Renal pelvis (tissue), 4 donors: ENCODE measurements around the gene ALOX12. TPM values are rescaled to one million over a fixed set of nuclear protein-coding genes. Genes with fewer than 3 reads are reported as not detected.

ENCODE experiments used
- DNase-seq: peaks from one replicate; pipeline ENCODE4 v3.0.0-alpha.2; 2013
- polyA plus RNA-seq, 3 donors: library from polyadenylated mRNA; unstranded; fragments of 120-200 nt; gene quantifications; one replicate each; pipeline ENCODE4 v1.2.1, GENCODE V29; 2013; ENCODE audit not compliant: insufficient read length in 3 of 3

ALOX12 gene
- polyA plus RNA-seq, 3 donors: 1.6 to 3.7 (median 2.8) TPM

DNA sequence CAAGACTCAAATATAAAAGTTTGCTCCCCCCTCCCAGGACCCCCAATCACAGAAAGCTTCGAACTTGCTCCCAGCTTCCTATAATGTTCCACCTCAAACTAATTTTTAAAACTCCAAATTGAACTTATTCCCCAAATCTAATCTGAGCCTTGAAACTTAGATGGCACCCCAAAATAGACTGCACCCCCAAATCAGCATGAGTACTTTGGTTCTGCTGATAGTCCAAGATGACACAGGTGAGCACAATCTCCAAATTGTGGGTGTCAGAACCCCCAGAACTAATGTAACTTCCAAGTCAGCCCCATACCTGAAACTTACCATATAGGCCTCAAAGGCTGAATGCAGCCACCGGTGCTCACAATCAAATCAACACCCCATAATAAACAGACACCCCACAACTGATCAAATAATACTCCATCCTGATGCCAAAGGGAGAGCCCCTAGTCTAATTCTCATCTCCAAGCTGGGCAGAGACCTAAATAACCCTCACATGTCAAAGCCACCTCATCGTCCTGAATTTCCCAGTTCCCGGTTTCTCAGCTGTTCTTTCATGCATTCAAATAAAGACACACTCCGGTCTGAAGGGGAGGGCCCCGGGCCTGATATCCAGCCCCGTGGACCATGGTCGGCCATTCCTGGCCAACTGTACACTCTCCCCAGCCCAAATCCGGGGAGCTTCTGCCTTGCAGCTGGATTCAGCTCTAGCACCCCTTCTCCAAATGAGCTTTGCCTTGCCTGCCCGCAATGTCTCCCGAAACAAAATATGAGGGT is 25.2 kb downstream of the ALOX12 start:
- DNase-seq: no peak

DNA sequence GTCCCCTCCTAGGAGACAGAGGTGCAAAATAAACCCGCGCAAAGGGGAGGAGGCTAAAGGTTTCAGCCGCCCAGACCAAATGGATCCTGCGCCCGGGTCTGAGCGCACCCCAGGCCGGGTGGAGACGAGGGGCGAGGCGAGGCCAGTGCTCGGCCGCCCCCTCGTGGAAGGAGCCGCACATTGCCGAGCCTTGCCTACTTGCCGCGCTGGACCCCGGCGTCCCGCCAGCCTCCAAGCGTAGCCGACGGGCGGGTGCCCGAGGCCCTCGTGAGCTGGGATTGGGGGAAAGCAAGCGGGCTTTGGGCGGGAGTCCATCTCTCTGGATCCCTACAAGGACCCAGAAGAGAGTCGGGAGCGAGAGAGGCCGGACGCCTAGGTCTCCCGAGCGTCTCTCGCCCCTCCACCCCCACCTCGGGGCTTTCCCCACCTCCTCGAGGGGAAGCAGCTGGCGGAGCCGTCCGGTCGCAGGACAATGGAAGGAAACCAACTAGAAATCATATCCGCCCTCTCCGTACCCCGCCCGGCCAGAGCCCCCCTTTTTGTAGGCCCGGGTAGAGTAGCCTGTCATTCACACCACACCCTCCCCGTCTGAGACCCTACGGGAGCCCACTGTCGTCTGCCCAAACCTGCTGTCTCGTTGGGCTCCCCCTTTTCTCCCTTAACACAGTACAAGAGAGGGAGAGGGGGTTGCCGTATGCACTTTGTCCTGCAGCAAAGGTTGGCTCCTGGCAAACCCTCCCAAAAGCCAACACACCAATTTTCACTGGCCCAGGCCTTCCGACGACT is 26.3 kb downstream of the ALOX12 start:
- DNase-seq: no peak

DNA sequence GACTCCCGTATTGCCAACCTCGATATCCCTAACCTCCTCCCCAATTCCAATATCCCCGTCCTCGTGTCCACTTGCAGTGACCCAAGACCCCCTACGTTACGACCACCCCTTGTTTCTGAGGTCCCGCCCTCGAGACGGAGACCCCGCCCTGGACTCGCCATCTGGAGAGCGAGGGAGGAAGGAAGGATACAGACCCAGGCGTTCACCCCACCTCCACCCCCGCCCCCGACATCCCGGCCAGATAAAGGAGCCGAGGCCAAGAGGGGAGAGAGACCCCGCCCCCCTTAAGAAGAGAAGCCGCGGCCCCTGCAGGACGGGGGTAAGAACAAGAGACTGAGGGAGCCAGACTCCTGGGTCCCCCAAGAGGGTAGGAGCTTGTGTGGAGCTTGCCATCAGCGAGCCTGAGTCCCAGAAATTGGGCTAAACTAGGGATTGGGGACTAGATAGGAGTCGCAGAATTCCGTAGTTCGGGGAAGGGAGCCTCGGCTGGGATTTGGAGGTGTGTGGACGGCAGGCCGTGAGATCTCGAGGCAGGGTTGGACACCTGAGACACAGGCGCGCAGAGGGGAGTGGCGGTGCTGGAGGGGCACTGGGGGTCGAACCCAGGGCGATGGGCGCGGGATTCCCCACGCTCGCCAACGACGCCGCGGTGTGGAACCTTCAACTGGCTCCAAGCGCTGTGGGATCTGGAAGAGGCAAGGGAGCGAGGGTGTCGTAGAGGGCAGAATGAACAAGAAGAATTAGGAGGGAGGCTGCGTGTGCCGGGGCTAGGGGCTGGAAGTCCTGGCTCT is 27.1 kb downstream of the ALOX12 start, which contains the start of gene BCL6B:
BCL6B (plus strand) TSS at position 270 of the 791 bp plus-strand sequence. CDS start 622 bp downstream, outside the sequence.
- DNase-seq: no peak

DNA sequence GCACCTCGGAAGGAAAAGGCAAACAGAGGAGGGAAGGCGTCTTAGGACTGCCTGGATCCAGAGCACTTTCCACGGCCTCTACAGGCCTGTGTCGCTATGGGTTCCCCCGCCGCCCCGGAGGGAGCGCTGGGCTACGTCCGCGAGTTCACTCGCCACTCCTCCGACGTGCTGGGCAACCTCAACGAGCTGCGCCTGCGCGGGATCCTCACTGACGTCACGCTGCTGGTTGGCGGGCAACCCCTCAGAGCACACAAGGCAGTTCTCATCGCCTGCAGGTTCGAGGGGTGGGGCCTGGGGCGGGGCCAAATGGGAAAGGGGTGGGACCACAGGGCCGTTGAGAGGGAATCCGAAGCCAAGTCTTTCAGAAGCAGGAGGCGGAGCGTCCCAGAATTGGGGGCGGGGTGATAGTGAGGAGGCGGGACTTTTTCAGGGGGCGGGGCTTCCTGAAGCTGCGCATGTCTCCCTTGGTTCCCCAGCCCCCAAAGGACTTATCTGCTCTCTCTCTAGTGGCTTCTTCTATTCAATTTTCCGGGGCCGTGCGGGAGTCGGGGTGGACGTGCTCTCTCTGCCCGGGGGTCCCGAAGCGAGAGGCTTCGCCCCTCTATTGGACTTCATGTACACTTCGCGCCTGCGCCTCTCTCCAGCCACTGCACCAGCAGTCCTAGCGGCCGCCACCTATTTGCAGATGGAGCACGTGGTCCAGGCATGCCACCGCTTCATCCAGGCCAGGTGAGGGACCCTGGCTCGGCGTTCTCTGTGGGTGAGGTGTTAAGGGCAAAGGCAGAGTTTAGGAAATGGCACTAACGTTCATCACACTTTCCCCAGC is 27.9 kb downstream of the ALOX12 start:
- DNase-seq: no peak

DNA sequence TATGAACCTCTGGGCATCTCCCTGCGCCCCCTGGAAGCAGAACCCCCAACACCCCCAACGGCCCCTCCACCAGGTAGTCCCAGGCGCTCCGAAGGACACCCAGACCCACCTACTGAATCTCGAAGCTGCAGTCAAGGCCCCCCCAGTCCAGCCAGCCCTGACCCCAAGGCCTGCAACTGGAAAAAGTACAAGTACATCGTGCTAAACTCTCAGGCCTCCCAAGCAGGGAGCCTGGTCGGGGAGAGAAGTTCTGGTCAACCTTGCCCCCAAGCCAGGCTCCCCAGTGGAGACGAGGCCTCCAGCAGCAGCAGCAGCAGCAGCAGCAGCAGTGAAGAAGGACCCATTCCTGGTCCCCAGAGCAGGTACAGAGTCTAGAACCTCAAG is 28.5 kb downstream of the ALOX12 start:
- DNase-seq: no peak

DNA sequence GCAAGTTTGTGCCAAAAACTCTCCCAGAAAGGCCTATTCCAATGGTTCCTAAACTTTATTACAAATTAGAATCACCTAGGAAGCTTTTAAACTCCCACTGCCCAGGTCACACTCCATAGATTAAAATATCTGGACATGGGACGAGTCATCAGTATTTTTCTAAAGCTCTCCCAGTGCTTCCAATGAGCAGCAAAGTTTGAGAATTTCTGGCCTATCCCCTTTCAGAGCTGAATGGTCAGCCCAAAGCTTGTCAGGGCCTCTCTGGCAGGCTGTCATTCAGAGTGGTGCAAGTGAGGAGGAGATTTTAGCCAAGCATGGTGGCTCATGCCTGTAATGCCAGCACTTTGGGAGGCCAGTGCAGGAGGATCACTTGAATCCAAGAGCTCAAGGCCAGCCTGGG is 29.4 kb downstream of the ALOX12 start:
- no peak for DNase-seq

DNA sequence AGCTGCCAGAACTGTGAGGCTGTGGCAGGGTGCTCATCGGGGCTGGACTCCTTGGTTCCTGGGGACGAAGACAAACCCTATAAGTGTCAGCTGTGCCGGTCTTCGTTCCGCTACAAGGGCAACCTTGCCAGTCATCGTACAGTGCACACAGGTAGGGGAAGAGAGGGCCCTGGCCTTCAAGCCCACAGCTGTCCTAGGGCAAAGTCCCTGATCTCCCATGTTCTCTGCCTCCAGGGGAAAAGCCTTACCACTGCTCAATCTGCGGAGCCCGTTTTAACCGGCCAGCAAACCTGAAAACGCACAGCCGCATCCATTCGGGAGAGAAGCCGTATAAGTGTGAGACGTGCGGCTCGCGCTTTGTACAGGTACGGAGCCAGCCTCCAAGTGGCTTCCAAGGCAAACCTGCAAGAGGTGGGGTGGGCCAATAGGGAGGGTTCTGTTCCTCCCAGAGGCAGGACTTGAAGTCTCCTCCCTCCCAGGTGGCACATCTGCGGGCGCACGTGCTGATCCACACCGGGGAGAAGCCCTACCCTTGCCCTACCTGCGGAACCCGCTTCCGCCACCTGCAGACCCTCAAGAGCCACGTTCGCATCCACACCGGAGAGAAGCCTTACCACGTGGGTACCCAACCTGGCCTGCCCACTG is 30.7 kb downstream of the ALOX12 start:
- no peak for DNase-seq

DNA sequence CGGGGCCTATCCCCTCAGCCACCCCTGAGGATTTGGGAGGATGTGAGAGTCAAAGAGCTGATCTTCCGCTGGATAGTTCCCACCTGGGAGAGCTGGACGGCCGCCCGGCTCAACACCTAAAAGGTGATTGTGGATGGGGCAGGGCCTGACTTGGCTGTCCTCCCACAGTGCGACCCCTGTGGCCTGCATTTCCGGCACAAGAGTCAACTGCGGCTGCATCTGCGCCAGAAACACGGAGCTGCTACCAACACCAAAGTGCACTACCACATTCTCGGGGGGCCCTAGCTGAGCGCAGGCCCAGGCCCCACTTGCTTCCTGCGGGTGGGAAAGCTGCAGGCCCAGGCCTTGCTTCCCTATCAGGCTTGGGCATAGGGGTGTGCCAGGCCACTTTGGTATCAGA is 31.5 kb downstream of the ALOX12 start:
- no peak for DNase-seq

DNA sequence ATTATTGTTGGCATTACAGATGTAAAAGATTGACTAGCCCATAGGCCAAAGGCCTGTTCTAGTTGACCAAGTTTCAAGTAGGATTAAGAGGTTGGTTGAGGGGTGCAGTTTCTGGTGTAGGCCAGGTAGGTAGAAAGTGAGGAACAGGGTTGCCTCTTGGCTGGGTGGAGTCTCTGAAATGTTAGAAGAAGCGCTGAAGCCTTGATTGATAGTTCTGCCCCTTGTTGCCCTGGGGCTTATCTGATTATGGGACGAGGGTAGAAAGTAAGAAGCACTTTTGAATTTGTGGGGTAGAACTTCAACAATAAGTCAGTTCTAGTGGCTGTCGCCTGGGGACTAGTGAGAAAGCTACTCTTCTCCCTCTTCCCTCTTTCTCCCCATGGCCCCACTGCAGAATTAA is 33.2 kb downstream of the ALOX12 start:
- no peak for DNase-seq

DNA sequence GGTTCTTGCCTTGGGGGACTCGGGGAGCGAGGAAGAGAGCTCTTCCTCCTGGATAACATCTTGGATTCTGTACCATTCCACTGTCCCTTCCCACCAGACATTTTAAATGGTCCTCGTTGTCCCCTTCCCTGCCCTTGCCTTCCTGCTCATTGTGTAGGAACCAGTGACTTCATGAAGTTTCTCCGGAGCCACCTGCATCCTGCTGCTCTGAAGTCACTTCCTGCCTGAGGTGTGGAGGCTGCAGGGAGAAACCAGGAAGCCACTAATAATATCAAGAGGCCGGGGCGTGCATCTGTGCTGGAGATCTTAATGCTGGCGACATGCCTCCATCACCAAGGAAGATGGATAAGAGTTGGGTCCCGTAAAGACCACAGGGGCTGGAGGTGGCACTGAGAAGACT is 33.8 kb downstream of the ALOX12 start:
- no peak for DNase-seq

DNA sequence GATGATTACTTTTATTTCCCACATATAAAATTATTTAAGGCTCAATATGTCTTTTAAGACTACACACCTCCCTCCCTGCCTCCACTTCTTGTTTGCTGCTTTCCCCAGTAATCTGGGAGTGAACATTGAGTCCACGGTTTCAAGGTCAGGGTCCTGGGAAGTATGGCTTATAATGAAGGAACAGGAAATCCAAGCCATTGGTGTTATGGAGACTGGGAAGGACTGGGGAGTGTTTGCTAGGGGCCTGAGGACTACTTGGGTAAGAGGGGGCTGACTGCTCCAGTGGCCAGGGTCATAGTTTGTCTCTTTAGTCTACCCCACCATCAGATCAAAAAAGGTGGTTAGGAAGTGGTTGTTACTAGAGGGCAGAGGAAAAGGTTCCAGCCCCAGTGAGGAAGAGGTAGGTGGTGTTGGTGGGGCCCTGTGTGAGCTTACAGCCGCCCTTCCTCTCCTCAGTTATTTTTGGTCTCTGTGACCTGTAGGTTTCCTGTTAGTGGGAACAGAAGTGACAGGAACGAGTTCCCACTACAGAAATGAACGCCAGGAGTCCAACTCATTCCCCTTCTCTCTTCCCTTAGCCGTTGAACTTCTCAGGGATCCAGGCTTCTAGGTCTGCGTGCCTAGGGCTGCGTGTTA is 39.2 kb downstream of the ALOX12 start:
- DNase-seq: no peak

DNA sequence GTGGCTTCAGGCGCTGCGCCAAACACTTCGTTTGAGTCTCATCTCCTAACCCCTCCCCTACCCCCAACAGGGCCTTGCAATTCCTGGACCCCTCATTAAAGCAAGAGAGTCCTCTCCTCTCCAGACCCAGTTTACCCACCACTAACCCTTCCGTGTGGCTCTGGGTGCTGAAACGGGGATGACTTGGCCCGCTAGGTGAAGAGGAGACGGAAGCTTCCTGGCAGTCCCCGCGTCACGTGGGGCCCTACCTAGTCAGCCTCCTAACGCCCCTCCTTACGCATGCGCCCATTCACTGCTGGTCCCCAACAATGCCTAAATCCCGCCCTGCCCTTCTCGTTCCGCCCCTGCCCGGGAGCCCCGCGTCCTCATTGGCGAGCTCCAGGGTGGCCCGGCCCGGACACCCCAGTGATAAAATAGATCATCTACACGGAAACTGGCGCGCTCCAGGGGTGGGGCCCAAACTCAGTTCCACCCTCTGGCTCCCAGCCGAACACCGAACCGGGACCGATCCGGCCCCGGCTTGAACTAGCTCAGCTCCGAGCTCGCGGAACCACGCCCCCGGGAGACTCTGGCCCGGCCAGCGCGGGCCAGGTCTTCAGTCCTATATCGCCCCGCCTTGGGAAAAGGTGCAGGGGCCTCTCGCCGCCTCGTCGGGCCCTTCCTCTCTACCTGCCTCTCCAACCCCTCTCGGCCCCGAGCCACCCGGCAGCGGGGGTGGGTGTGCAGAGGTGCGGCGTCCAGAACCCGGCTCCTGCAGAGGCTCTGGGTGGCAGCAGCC is 39.9 kb downstream of the ALOX12 start, which contains the start of gene SLC16A13:
SLC16A13 (plus strand) TSS at position 425 of the 778 bp plus-strand sequence. CDS start 368 bp downstream, outside the sequence.
- DNase-seq: peak; percentile 94

DNA sequence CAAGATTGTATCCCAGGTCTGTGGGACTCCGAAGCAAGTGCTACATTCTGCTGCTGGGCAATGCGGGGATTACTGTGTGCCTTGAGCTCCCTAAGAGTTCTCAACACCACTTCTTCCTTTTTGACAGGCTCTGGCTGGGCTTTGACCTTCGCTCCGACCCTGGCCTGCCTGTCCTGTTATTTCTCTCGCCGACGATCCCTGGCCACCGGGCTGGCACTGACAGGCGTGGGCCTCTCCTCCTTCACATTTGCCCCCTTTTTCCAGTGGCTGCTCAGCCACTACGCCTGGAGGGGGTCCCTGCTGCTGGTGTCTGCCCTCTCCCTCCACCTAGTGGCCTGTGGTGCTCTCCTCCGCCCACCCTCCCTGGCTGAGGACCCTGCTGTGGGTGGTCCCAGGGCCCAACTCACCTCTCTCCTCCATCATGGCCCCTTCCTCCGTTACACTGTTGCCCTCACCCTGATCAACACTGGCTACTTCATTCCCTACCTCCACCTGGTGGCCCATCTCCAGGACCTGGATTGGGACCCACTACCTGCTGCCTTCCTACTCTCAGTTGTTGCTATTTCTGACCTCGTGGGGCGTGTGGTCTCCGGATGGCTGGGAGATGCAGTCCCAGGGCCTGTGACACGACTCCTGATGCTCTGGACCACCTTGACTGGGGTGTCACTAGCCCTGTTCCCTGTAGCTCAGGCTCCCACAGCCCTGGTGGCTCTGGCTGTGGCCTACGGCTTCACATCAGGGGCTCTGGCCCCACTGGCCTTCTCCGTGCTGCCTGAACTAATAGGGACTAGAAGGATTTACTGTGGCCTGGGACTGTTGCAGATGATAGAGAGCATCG is 42.4 kb downstream of the ALOX12 start:
- DNase-seq: no peak

DNA sequence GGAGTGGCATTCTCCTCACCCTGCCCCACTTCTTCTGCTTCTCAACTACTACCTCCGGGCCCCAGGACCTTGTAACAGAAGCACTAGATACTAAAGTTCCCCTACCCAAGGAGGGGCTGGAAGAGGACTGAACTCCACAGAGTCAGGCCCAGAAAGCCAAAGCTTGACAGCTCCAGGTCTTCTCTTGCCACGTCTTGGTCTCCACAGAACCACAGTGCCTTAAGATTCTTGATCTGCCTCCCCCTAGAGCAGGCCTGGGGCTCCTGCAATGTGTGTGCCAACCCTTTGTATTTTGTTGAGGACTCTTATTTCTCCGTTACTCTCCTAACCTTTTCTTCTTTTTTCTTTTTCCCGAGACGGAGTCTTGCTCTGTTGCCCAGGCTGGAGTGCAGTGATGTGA is 44.0 kb downstream of the ALOX12 start:
- no peak for DNase-seq

DNA sequence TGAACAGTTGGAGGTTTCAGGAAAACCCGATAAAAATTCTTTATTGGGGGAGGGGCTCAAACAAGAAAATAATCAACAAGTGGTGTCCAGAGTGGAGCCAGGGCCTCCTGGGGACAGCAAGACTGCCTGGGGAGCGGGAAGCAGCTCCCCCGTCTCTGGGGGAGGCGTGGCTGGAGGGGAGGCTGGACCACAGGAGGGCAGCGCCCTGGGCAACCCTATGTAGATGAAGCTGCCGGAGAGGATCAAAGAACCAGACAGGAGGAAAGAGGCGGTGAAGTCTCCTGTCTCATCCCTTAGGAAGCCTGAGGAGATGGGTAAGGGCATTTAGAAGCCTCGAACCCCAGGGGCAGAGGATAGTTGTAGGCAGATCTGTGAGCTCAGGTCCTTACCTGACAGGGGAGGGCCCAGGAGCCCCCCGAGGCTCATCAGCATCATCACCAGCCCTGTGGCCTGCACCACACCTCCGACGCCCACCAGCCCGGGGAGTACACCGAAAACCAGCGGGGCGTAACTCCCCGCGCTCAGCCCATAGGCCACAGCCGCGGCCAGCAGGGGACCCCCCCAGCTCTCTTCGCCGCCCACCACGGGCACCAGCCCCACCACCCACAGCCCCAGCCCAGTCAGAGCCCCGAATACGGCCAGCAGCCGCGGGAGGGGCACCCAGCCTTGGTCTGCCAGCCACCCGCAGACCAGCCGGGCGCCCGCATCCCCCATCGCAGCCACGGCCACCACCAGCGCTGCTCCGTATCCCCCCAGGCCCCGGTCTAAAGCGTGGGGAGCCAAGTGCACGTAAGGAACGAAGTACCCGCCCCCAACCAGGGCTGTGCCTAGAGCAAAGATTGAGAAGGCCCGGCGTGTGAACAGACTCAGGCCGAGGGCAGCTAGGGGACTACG is 46.0 kb downstream of the ALOX12 start:
- DNase-seq: peak; percentile 33

DNA sequence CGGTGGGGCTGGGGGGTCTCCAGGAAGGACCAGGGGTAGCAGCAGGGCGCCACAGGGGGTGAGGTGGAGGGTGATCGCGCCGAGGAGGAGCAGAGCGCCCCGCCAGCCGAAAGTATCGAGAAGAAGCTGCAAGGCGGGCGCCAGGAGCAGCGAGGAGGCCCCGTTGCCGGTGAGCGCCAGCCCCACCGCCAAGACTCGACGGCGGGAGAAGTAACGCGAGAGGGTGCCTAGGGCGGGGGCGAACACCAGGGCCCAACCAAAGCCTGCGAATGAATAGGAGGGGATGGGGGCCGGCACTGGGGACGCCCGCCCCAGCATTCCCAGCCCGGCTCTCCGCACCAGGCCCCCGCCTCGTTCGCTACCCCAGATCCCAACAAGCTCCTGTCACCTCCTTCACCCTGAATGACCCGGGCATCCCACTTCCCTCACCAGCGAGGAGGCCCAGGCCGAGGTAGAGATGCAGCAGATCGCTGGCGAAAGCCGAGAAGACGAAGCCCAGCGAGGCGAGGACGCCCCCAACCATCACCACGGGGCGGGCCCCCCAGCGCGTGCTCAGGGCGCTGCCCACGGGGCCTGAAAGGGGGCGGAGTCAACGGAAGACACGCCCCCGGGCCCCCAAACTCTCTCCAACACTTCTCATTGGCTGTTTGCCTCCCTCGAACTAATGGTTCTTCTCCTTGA is 46.8 kb downstream of the ALOX12 start:
- DNase-seq: peak; percentile 14

DNA sequence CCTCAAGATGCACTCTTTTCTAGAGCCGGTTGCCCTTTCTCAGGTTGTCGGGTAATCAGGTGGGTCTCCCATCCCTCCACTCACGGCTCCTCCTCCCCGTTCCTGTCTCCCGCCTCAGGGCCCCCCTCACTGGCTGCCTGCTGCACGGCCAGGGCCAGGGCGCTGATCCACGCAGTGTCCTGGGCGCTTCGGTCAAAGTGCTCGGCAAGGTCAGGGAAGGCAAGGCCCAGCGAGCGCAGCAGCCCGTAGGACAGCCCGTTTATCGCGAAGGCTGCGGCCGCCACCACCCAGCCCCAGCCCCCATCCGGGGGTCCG is 47.3 kb downstream of the ALOX12 start:
- no peak for DNase-seq
